Effector memory CD8-positive, alpha-beta T cell (primary cell): Measurements from ENCODE around the gene CCDC85B.

Experiments
- ATAC-seq: fragments of 150-1000 bp; cut with Tn5 transposase; replicated peaks from 2 replicates; pipeline ENCODE4 v1.10.0; 2021; ENCODE audit warnings: mild to moderate bottlenecking, moderate library complexity
- DNase-seq, 3 experiments: peaks; one replicate each; pipeline ENCODE4 v3.0.0; 2021
- H3K27ac Mint-ChIP-seq, 2 donors: one replicate each; pipeline ENCODE4 v1.8.0; 2022; ENCODE audit warnings: mild to moderate bottlenecking in 2 of 2, mixed read lengths in 2 of 2, moderate library complexity in 2 of 2
- H3K27me3 Mint-ChIP-seq, 2 donors: one replicate each; pipeline ENCODE4 v1.8.0; 2022; ENCODE audit warnings: mixed read lengths in 2 of 2
- H3K36me3 Mint-ChIP-seq: one replicate; pipeline ENCODE4 v1.8.0; 2022; ENCODE audit warnings: mild to moderate bottlenecking, moderate library complexity, mixed read lengths; ENCODE audit not compliant: insufficient read depth
- H3K4me1 Mint-ChIP-seq, 2 donors: one replicate each; pipeline ENCODE4 v1.8.0; 2022; ENCODE audit warnings: low read depth in 2 of 2, mixed read lengths in 2 of 2
- H3K4me3 Mint-ChIP-seq, 2 donors: one replicate each; pipeline ENCODE4 v1.8.0; 2022; ENCODE audit warnings: mild to moderate bottlenecking in 2 of 2, mixed read lengths in 2 of 2, moderate library complexity in 2 of 2
- H3K9me3 Mint-ChIP-seq, 2 donors: one replicate each; pipeline ENCODE4 v1.8.0; 2022; ENCODE audit warnings: mixed read lengths in 2 of 2

CCDC85B gene

DNA sequence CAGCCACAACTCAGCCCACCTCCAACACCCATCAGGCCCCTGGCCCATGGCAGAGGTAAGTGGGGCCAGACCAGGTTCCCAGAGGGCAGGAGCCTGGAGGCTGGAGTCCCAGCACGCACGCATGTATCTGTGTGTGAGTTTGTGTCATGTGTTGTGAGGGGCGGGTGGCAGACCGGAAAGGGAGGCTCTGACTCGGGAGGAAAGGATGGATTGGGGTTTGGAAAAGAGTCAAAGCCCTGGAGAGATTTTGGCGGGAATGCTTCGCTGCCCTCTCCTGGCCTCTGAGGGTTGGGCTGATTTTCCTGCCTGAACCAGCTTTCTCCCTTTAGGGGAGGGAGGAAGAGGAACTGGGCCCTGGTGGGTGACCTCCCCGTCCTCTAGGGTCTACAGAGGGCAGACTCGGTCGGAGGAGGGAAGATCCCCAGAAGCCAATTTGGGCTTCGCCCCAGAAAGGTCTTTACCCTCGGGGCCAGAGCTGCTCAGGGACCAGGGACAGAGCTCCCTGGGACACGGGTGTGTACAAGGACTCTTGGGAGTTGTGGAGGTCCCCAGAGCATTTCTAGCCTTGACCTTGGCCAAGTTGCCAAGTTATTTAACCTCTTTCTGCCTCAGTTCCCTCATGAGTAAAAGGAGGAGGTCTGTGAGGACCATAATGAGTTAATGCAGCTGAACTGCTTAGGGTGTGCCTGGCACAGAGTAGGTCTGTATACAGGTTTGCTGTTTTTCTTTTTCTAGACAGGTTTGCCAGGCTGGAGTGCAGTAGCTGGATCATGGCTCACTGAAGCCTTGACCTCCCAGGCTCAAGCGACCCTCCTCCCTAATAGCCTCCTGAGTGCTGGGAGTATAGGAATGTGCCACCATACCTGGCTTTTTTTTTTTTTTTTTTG lies 21.5 kb downstream of the CCDC85B start:
- no peak for ATAC-seq
- H3K4me3 Mint-ChIP-seq = no peak overlapping the region

DNA sequence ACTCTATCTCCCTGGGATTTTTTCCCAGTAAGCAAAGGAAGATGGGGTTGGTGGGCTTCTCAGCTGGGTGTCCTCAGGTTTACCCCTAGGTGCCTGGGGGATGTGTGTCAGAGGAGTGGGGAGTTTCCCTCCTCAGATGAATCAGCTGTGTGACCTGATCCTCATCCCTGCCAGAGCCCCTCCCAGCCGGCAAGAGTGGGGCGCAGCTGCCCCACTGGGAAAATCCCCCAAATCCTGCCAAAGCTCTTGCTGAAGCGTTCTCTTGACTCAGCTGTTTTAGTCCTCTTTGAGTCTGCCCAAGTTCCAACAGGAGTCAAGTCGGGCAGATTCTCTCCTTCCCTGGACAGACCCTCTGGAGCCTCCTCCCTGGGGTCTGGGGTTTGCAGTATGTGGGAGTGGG lies 22.4 kb downstream of the CCDC85B start:
- H3K27ac Mint-ChIP-seq = no peak overlapping the region

More for the DNA sequence above, 21.5 kb downstream of the CCDC85B start:
- DNase-seq = no peak
- Mint-ChIP-seq H3K36me3 (peaks cover under 1% of the 10 kb centered on the region), H3K9me3 (no peaks in the 10 kb centered on the region), H3K27me3 (peaks cover 13 to 18% of the 10 kb centered on the region in 2 donors), H3K4me1 (peaks cover 20 to 26% of the 10 kb centered on the region in 2 donors), H3K27ac (no peak overlapping the region)

GRCh38 chr11:65915101-65915820 lies 24.8 kb downstream of the CCDC85B start:
- peaks cover 29 to 31% of the 10 kb centered on the region in 2 donors for H3K4me1 Mint-ChIP-seq
- peak overlapping the region; percentile 49 to 81 for H3K27ac Mint-ChIP-seq
- peaks cover 6 to 9% of the 10 kb centered on the region in 2 donors for H3K27me3 Mint-ChIP-seq
- no peaks in the 10 kb centered on the region for H3K9me3 Mint-ChIP-seq
- no peak overlapping the region for H3K4me3 Mint-ChIP-seq
- no peak for DNase-seq
- ATAC-seq = no peak
- H3K36me3 Mint-ChIP-seq = peaks cover 26% of the 10 kb centered on the region

More for the DNA sequence above, 22.4 kb downstream of the CCDC85B start:
- peaks cover 5% of the 10 kb centered on the region for H3K36me3 Mint-ChIP-seq
- no peaks in the 10 kb centered on the region for H3K9me3 Mint-ChIP-seq
- no peak for ATAC-seq
- H3K27me3 Mint-ChIP-seq = peaks cover 13 to 18% of the 10 kb centered on the region in 2 donors
- peaks cover 24 to 31% of the 10 kb centered on the region in 2 donors for H3K4me1 Mint-ChIP-seq
- DNase-seq = no peak
- H3K4me3 Mint-ChIP-seq = no peak overlapping the region

DNA sequence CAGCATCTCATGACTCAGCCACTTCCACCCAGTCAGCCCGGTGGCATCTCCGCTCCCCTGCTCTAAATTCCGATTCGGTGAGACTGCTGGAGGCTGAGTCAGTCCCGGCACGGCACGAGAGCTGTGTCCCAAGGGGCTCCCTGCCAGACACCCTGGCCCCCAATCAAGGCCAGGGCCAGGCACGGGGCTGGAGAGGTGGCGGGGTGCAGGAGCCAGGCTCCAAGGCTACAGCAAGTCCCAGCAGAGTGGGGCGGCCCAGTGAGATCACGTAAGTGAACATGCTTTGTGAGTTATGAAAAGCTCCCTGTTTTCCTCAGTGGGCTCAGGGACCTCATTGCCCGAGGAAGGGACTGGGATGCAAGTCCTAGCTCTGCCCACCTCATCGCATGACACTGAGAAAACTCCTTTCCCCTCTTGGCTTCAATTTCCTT lies 25.4 kb downstream of the CCDC85B start:
- H3K27me3 Mint-ChIP-seq = peaks cover 6 to 9% of the 10 kb centered on the region in 2 donors
- H3K36me3 Mint-ChIP-seq = peaks cover 26% of the 10 kb centered on the region
- H3K4me3 Mint-ChIP-seq = no peak overlapping the region
- ATAC-seq (no peak), DNase-seq (no peak)
- H3K27ac Mint-ChIP-seq = peak overlapping the region in 1 of 2 donors; percentile 81
- H3K9me3 Mint-ChIP-seq = no peaks in the 10 kb centered on the region
- H3K4me1 Mint-ChIP-seq = peaks cover 31 to 32% of the 10 kb centered on the region in 2 donors

DNA sequence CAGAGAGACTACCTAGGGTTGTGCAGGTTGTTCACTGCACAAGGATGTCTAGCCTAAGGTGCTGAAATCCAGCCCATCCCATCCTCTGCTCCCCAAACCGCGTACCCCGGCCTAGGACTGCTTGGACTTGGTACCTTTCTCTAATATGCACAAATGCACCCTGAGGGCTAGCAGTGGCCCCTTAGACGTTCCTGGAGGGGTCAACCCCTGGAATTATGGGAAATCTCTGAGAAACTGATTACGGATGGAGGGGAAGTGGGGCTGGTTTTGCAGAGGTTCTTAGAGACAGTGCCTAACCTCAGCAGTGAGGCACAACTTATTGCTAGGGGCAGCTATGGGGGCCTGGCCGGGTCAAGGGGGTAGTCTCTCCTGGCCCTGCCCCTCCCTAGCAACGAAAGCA lies 25.9 kb downstream of the CCDC85B start:
- peaks cover 31 to 32% of the 10 kb centered on the region in 2 donors for H3K4me1 Mint-ChIP-seq
- no peaks in the 10 kb centered on the region for H3K9me3 Mint-ChIP-seq
- H3K27me3 Mint-ChIP-seq = peaks cover 5 to 7% of the 10 kb centered on the region in 2 donors
- no peak for ATAC-seq
- H3K36me3 Mint-ChIP-seq = peaks cover 31% of the 10 kb centered on the region
- no peak for DNase-seq
- peak overlapping the region; percentile 91 to 92 for H3K4me3 Mint-ChIP-seq
- peak overlapping the region in 1 of 2 donors; percentile 81 for H3K27ac Mint-ChIP-seq

DNA sequence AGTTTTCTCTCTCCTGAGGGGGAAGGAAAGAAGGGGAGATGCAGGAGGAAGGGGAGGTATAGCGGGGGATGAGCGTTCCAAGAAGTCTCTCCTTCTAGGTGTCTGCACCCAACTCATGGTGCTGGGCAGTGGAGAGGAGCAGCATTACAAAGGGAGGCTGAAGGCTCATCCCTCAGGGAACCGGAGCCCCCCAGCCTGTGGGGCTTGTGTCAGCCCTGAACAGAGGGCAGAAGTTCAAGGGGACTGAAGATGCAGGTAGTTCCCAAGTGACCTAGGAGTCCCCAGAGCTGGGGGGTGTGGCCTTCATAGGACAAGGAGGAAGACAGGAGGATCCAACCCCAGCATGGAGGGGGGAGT lies 26.6 kb downstream of the CCDC85B start:
- H3K4me3 Mint-ChIP-seq = peak overlapping the region; percentile 91 to 92
- peaks cover 0 to under 1% of the 10 kb centered on the region in 2 donors for H3K27me3 Mint-ChIP-seq
- no peaks in the 10 kb centered on the region for H3K9me3 Mint-ChIP-seq
- H3K36me3 Mint-ChIP-seq = peaks cover 38% of the 10 kb centered on the region
- peak overlapping the region; percentile 56 to 81 for H3K27ac Mint-ChIP-seq
- no peak for DNase-seq
- H3K4me1 Mint-ChIP-seq = peaks cover 33% of the 10 kb centered on the region in 2 donors
- ATAC-seq = no peak

DNA sequence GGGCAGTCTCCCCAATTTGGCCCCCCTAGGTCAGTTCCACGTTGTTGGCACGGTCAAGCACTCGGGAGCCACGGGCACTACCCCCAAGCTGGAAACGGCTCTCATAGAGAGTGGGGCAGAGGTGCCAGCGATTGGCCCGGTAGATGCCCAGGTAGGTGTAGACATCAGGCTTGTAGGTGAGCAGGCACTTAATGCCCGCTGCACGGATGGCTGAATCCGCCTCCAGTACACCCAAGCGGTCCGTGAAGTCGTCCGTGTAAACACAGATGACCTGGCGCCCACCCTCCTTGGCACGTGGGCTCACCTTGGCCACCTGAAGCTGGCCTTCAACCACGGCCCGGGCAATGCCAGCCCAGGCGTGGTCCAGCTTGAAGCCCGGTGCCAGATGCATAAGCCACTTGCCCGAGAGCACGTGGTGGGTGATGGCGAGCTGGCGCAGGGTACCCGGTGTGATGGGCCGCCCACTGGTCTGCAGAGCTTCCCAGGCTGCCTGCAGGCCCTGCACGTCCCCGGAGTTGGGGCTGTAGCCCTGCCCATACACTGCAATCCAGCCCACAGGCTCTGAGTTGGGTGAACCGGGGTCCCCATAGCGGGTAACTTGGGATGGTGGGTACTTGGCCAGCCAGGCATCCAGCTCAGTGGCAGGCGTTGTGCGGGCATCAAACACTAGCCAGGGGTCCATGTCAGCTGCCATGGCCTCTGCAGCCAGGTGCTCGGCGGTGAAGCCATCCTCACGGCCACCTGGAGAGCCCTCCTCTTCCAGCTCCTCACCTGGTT lies 27.1 kb downstream of the CCDC85B start:
- DNase-seq (no peak), ATAC-seq (no peak)
- peak overlapping the region; percentile 56 to 81 for H3K27ac Mint-ChIP-seq
- no peaks in the 10 kb centered on the region for H3K9me3 Mint-ChIP-seq
- peaks cover 33 to 38% of the 10 kb centered on the region in 2 donors for H3K4me1 Mint-ChIP-seq
- no peaks in the 10 kb centered on the region for H3K27me3 Mint-ChIP-seq
- peaks cover 44% of the 10 kb centered on the region for H3K36me3 Mint-ChIP-seq
- peak overlapping the region; percentile 91 to 92 for H3K4me3 Mint-ChIP-seq

DNA sequence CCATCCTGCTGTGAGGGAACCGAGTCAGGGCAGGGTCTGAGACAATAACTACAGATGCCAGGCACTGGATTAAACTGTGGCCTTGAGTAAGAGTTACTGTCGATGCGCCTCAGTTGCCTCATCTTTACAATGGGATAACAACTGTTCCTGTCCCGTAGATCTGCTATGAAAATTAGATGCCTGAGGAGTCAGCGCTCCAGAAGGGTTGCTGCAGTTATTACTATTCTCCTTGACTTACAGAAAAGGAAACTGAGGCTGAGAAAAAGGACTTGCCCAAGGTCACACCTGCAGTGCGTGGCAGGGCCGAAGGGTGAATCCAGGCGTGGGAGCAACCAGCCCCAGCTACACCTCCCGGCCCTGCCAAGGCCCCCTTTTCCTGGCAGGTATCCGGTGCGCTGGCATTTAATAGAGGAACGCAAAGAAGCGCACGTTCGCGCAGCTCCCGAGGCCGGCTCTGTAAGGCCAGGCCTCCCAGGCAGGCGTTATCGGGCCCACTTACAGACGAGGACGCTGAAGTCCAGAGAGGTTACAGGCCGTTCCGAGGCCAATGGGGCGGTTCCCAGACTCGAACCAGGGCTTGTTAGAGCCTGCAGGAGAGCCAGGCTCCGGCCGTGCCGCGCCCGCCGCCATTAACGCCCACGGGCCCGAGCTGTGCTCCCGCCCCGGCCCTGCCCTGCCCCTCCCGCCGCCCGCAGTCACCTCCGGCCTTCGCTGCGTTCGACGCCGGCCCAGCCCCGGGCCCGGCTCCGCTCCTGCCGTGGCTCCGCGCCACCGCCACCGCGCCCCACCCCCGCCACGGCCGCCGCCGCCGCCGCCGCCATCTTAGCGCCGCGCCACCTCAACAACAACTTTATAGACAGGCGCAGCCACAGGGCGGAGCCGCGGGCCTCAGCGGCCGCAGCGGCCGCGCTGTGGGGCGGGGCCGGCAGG lies 28.0 kb downstream of the CCDC85B start, which contains the start of gene C11orf68:
TSS of gene C11orf68 (minus strand) at position 852 of the 930 bp plus-strand sequence. CDS start at position 821, 31 bp downstream.
- H3K27me3 Mint-ChIP-seq = no peaks in the 10 kb centered on the region
- peak in 2 of 3 experiments; percentile 22 to 37 for DNase-seq
- H3K4me3 Mint-ChIP-seq = peak within 1 kb of the TSS; percentile 91 to 92
- peak within 1 kb of the TSS; percentile 90 for H3K27ac Mint-ChIP-seq
- peaks cover 33 to 38% of the 10 kb centered on the region in 2 donors for H3K4me1 Mint-ChIP-seq
- peak; percentile 67 for ATAC-seq
- peaks cover 49% of the 10 kb centered on the region for H3K36me3 Mint-ChIP-seq
- H3K9me3 Mint-ChIP-seq = no peaks in the 10 kb centered on the region

DNA sequence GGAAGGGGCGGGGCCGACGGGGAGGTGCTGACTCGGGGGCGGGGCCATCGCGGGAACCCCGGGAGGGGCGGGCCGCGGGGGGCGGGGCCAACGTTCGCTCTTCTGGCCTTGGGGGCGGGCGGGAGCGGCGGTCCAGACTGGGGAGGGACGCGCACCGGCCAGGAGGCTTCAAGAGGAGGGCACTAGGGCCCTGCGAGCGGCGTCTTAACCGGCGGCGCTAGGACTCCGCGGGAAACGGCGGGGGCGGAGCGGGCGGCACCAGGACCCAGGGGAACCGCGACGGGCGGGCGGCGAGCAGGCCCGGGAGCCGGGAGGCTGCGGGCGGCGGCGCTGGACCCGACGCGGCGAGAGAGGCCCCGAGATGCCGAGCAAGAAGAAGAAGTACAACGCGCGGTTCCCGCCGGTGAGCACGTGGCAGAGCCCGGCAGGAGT lies 28.7 kb downstream of the CCDC85B start, which contains the start of gene DRAP1:
TSS of gene DRAP1 (plus strand) at position 286 of the 432 bp plus-strand sequence. CDS start at position 362, 76 bp downstream.
- Mint-ChIP-seq H3K27ac (peak within 1 kb of the TSS; percentile 90), H3K36me3 (peaks cover 52% of the 10 kb centered on the region), H3K4me1 (peaks cover 33 to 38% of the 10 kb centered on the region in 2 donors), H3K4me3 (peak within 1 kb of the TSS; percentile 91 to 92), H3K9me3 (no peaks in the 10 kb centered on the region), H3K27me3 (no peaks in the 10 kb centered on the region)
- peak; percentile 95 to 97 (median 96) for DNase-seq
- ATAC-seq = peak; percentile 89

DNA sequence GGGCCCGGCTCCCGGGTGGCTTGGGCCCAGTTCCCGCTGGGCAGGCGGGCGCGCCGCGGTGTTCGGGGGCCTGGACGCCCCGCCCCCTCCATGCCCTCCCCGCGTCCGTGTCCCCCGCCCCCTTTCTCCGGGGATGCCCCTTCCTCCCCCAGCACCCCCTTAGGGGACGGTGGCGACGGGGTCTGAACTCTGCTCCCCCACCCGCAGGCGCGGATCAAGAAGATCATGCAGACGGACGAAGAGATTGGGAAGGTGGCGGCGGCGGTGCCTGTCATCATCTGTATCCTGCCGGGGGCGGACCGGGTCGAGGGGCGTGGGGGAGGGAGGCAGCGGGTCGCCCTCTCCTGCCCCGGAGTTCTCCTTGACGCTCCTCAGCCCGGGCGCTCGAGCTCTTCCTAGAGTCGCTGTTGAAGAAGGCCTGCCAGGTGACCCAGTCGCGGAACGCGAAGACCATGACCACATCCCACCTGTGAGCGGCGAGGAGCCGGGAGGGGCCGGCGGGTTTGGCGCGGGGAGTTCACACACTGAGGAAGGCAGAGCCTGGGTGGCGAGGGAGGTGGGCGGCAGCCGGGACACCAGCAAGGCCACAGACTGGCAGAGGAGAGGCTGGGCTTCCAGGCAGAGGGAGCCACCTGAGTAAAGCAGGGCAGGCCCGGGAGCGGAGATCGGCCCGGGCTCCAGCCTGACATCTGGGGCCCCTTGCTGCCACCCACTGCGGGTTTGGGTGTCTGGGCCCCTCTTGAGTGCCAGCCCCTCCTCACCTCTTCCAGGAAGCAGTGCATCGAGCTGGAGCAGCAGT lies 29.3 kb downstream of the CCDC85B start:
- Mint-ChIP-seq H3K4me3 (peak overlapping the region; percentile 91 to 92), H3K4me1 (peaks cover 30 to 35% of the 10 kb centered on the region in 2 donors), H3K36me3 (peaks cover 52% of the 10 kb centered on the region), H3K27ac (peak overlapping the region; percentile 90), H3K27me3 (no peaks in the 10 kb centered on the region), H3K9me3 (no peaks in the 10 kb centered on the region)
- ATAC-seq (peak; percentile 39), DNase-seq (peak in 2 of 3 experiments; percentile 52 to 56)

- Mint-ChIP-seq H3K27ac (peak overlapping the region; percentile 90), H3K36me3 (peaks cover 55% of the 10 kb centered on the region), H3K4me1 (peaks cover 25 to 28% of the 10 kb centered on the region in 2 donors), H3K4me3 (peak overlapping the region; percentile 91 to 92), H3K9me3 (no peaks in the 10 kb centered on the region), H3K27me3 (no peaks in the 10 kb centered on the region)
- ATAC-seq (no peak), DNase-seq (no peak)
These were observed 29.9 kb downstream of the CCDC85B start for GRCh38 chr11:65920372-65920802.
